CD14-positive monocyte (primary cell): Measurements from ENCODE around the gene WDR17. TPM values are rescaled to one million over a fixed set of nuclear protein-coding genes. Genes with fewer than 3 reads are reported as not detected.

Source experiments
- DNase-seq, 3 donors: peaks; one replicate each; pipeline ENCODE4 v3.0.0-alpha.2; 2011 to 2022
- H2AFZ ChIP-seq: 2 replicates; pipeline ENCODE4 v1.6.0; 2012; ENCODE audit warnings: mild to moderate bottlenecking, low read depth, low read length, inconsistent platforms; ENCODE audit not compliant: insufficient read depth, poor library complexity, severe bottlenecking
- H3K27ac ChIP-seq, 2 donors: 1 replicate in 1 of 2; 2 replicates in 1 of 2; pipeline ENCODE4 v1.5.1; 2012 to 2013; ENCODE audit warnings: low read length in 2 of 2, control low read depth in 1 of 2, inconsistent platforms in 1 of 2, low read depth in 1 of 2, mild to moderate bottlenecking in 1 of 2
- H3K27me3 ChIP-seq, 2 donors: one replicate each; pipeline versions ENCODE4 v1.6.0 to v1.6.1; 2011 to 2013; ENCODE audit warnings: low read length in 2 of 2; ENCODE audit not compliant: control insufficient read depth in 2 of 2, insufficient read depth in 2 of 2
- H3K36me3 ChIP-seq, 2 donors: replicated peaks in 1 of 2; 1 replicate in 1 of 2; 2 replicates in 1 of 2; pipeline versions ENCODE4 v1.5.1 to v1.6.1; 2012 to 2013; ENCODE audit warnings: low read length in 2 of 2, control low read depth in 1 of 2, inconsistent platforms in 1 of 2, mild to moderate bottlenecking in 1 of 2; ENCODE audit not compliant: insufficient read depth in 2 of 2, control insufficient read depth in 1 of 2
- H3K4me1 ChIP-seq, 2 donors: 1 replicate in 1 of 2; 2 replicates in 1 of 2; pipeline versions ENCODE4 v1.5.1 to v1.6.1; 2012 to 2013; ENCODE audit warnings: low read length in 2 of 2, control low read depth in 1 of 2, inconsistent platforms in 1 of 2, mild to moderate bottlenecking in 1 of 2, moderate library complexity in 1 of 2; ENCODE audit not compliant: insufficient read depth in 2 of 2, control insufficient read depth in 1 of 2
- H3K4me2 ChIP-seq: replicated peaks from 2 replicates; pipeline ENCODE3; 2012; ENCODE audit warnings: low read length, moderate library complexity, mild to moderate bottlenecking; ENCODE audit not compliant: poor library complexity, severe bottlenecking; ENCODE audit errors: extremely low read depth
- H3K4me3 ChIP-seq, 3 experiments: fragments of 200-600 bp in 1 of 3; sonication (generic) in 1 of 3; replicated peaks in 1 of 3; 1 replicate in 2 of 3; 2 replicates in 1 of 3; pipeline ENCODE4 v1.5.1; 2011 to 2013; ENCODE audit warnings: low read length in 3 of 3, mild to moderate bottlenecking in 3 of 3, control low read depth in 2 of 3, low read depth in 2 of 3, inconsistent platforms in 1 of 3, moderate library complexity in 1 of 3
- H3K79me2 ChIP-seq: 2 replicates; pipeline ENCODE4 v1.6.0; 2012; ENCODE audit warnings: mild to moderate bottlenecking, control low read depth, inconsistent platforms, low read length, moderate library complexity; ENCODE audit not compliant: insufficient read depth
- H3K9ac ChIP-seq: 2 replicates; pipeline ENCODE4 v1.6.0; 2017; ENCODE audit warnings: low read length, mild to moderate bottlenecking; ENCODE audit not compliant: insufficient read depth, poor library complexity, severe bottlenecking
- H3K9me3 ChIP-seq, 2 donors: replicated peaks in 1 of 2; 1 replicate in 1 of 2; 2 replicates in 1 of 2; pipeline versions ENCODE4 v1.5.1 to v1.6.1; 2012 to 2013; ENCODE audit warnings: low read length in 2 of 2, control low read depth in 1 of 2; ENCODE audit not compliant: control insufficient read depth in 1 of 2, insufficient read depth in 1 of 2
- H4K20me1 ChIP-seq: 2 replicates; pipeline ENCODE4 v1.6.0; 2012; ENCODE audit warnings: mild to moderate bottlenecking, low read length, control low read depth, moderate library complexity; ENCODE audit not compliant: insufficient read depth
- H3K27ac Mint-ChIP-seq, 7 donors: one replicate each; pipeline ENCODE4 v1.8.0; 2020; ENCODE audit warnings: mild to moderate bottlenecking in 7 of 7, mixed read lengths in 7 of 7, moderate library complexity in 6 of 7, inconsistent platforms in 2 of 7
- H3K27me3 Mint-ChIP-seq, 3 donors: one replicate each; pipeline ENCODE4 v1.8.0; 2021 to 2022; ENCODE audit warnings: low read depth in 3 of 3, mild to moderate bottlenecking in 3 of 3, mixed read lengths in 3 of 3, moderate library complexity in 3 of 3, inconsistent platforms in 1 of 3
- H3K36me3 Mint-ChIP-seq, 2 donors: one replicate each; pipeline ENCODE4 v1.8.0; 2020; ENCODE audit warnings: mixed read lengths in 2 of 2, inconsistent platforms in 1 of 2, mild to moderate bottlenecking in 1 of 2
- H3K4me1 Mint-ChIP-seq: one replicate; pipeline ENCODE4 v1.8.0; 2020; ENCODE audit warnings: mild to moderate bottlenecking, mixed read lengths
- H3K4me3 Mint-ChIP-seq, 2 donors: one replicate each; pipeline ENCODE4 v1.8.0; 2020; ENCODE audit warnings: mild to moderate bottlenecking in 2 of 2, mixed read lengths in 2 of 2, moderate library complexity in 1 of 2
- H3K9me3 Mint-ChIP-seq, 7 donors: one replicate each; pipeline ENCODE4 v1.8.0; 2020 to 2022; ENCODE audit warnings: mixed read lengths in 7 of 7, mild to moderate bottlenecking in 6 of 7, moderate library complexity in 6 of 7, inconsistent platforms in 2 of 7
- WGBS: methylation state at CpG from one replicate; pipeline ENCODE4 v1.1.5; 2013; ENCODE audit warnings: missing lambda C conversion rate; ENCODE audit not compliant: insufficient coverage; 5-methylcytosine and 5-hydroxymethylcytosine counted together
- intact Hi-C, 2 donors: fragments of 100-400 bp; cut with micrococcal nuclease; formaldehyde crosslinking; loops; one replicate each; pipeline versions ENCODE4 v1.15.0 to v1.15.1; 2023
- polyA plus RNA-seq, 3 donors: library from polyadenylated mRNA; depleted of rRNA in 1 of 3; unstranded in 2 of 3; stranded (reverse) in 1 of 3; fragments of 300-500 nt in 2 of 3; fragments of >200 nt in 1 of 3; fragmentation: Illumina TruSeq in 2 of 3; gene quantifications; 1 replicate in 2 of 3; 2 replicates in 1 of 3; pipeline ENCODE4 v1.2.3, GENCODE V29; 2012 to 2021
- TF ChIP-seq, protein P1 (sequence below): fragments of 200-600 bp; IDR thresholded peaks from one replicate; pipeline ENCODE4 v1.8.0; 2022; ENCODE audit warnings: antibody characterized with exemption, mild to moderate bottlenecking

Gene WDR17
- polyA plus RNA-seq, 3 donors = 0.22 to 2.1 (median 1.1) TPM

DNA sequence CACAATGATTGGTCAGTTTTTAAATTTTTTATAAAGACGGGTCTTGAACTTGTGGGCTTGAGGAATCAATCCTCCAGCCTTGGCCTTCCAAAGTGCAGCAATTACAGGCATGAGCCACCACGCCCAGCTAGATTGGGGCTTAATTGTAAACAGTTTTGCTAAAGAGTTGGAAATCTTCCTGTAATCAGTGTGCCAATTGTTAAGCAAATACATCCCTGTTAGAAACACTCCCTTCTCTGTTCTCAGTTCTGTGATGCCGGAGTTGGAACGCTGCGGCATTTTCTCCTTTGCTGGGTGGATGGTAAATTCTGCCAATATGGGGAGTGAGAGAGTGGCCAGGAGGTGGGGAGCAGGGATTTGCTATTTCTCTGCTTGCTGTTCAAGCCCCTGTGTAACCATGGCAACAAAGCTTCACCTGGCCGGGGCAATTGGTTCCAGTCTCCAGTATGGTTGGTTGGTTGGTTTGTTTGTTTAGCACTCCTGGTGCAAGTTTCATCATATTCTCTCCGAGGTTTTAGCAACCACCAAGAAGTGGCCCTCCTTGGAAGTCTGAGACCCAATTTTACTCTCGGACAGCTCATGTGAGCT is 132.8 kb downstream of the WDR17 start:
- Mint-ChIP-seq H3K27ac (no peak overlapping the region), H3K4me3 (no peak overlapping the region), H3K27me3 (peaks cover 4 to 11% (median 6%) of the 10 kb centered on the region in 3 donors), H3K4me1 (peaks cover 9% of the 10 kb centered on the region), H3K9me3 (no peaks in the 10 kb centered on the region), H3K36me3 (no peaks in the 10 kb centered on the region)
- Histone ChIP-seq H3K27ac (no peak overlapping the region), H3K4me1 (peaks cover 7 to 10% of the 10 kb centered on the region in 2 donors), H3K27me3 (peaks cover 3 to 6% of the 10 kb centered on the region in 2 donors), H2AFZ (no peak overlapping the region), H3K36me3 (no peaks in the 10 kb centered on the region), H3K9ac (no peak overlapping the region), H3K79me2 (no peaks in the 10 kb centered on the region), H3K4me2 (no peak overlapping the region), H3K4me3 (no peak overlapping the region), H3K9me3 (no peaks in the 10 kb centered on the region), H4K20me1 (no peaks in the 10 kb centered on the region)
- TF ChIP-seq, protein P1, sequence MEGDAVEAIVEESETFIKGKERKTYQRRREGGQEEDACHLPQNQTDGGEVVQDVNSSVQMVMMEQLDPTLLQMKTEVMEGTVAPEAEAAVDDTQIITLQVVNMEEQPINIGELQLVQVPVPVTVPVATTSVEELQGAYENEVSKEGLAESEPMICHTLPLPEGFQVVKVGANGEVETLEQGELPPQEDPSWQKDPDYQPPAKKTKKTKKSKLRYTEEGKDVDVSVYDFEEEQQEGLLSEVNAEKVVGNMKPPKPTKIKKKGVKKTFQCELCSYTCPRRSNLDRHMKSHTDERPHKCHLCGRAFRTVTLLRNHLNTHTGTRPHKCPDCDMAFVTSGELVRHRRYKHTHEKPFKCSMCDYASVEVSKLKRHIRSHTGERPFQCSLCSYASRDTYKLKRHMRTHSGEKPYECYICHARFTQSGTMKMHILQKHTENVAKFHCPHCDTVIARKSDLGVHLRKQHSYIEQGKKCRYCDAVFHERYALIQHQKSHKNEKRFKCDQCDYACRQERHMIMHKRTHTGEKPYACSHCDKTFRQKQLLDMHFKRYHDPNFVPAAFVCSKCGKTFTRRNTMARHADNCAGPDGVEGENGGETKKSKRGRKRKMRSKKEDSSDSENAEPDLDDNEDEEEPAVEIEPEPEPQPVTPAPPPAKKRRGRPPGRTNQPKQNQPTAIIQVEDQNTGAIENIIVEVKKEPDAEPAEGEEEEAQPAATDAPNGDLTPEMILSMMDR = no peak
- DNase-seq = no peak
- intact Hi-C loops = loop anchor here in 1 of 2 donors (5.0 kb wide), 1 partner anchor 129 kb away; no protein-coding TSS in a partner anchor
- 83% methylated on average over 1 of the region's 8 CpGs for WGBS

DNA sequence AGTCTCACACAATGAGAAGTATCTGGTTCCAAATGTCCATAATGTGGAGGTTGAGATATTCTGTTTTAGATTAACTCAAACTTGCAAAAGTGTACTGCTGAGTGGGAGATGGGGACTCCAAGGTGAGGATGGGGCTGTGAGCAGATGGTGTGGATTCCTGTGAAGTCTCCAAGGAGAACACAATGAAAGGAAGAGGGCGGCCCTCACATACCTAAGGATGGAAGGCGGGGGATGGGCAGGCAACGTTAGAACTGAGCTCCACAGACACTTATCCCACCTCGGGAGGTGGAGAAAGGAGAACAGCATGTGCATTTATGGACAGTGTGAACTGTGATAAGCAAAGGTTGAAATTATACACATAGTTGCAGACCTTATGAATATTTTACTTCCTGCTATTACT is 139.7 kb downstream of the WDR17 start:
- no peaks in the 10 kb centered on the region for H3K27me3 ChIP-seq
- Mint-ChIP-seq H3K27ac (peak overlapping the region in 2 of 7 donors; percentile 44 to 55), H3K27me3 (peaks cover 0 to 12% (median 4%) of the 10 kb centered on the region in 3 donors), H3K4me3 (no peak overlapping the region), H3K4me1 (no peaks in the 10 kb centered on the region), H3K36me3 (no peaks in the 10 kb centered on the region), H3K9me3 (peaks cover 0 to 4% (median 0%) of the 10 kb centered on the region in 7 donors)
- H3K79me2 ChIP-seq = no peaks in the 10 kb centered on the region
- no peaks in the 10 kb centered on the region for H3K36me3 ChIP-seq
- no CpG with 5 or more reads among the region's 4 CpGs for WGBS
- H3K9ac ChIP-seq = no peak overlapping the region
- H3K4me1 ChIP-seq = no peaks in the 10 kb centered on the region
- no peak for DNase-seq
- no peaks in the 10 kb centered on the region for H4K20me1 ChIP-seq
- intact Hi-C loops = no loop called here
- no peaks in the 10 kb centered on the region for H3K9me3 ChIP-seq
- TF ChIP-seq, protein P1 = no peak
- H3K27ac ChIP-seq = no peak overlapping the region
- H2AFZ ChIP-seq = no peak overlapping the region
- H3K4me2 ChIP-seq = no peak overlapping the region
- H3K4me3 ChIP-seq = no peak overlapping the region
